Suprapubic skin (tissue), 4 donors: Measurements from ENCODE around the gene EPRS1.

Source experiments
- POLR2A ChIP-seq, 2 donors: fragments of 450-650 bp; IDR thresholded peaks; one replicate each; pipeline ENCODE4 v1.6.1; 2017; ENCODE audit warnings: antibody characterized with exemption in 2 of 2, mild to moderate bottlenecking in 2 of 2, moderate library complexity in 2 of 2
- POLR2AphosphoS5 ChIP-seq, 3 donors: sonication (generic); formaldehyde crosslinking; IDR thresholded peaks; one replicate each; pipeline ENCODE4 v1.6.1; 2017; ENCODE audit warnings: antibody characterized with exemption in 3 of 3
- TF ChIP-seq, protein P1 (sequence below), 2 donors: fragments of 200-600 bp in 1 of 2; fragments of 450-650 bp in 1 of 2; sonication (generic) in 1 of 2; IDR thresholded peaks; one replicate each; pipeline ENCODE4 v1.5.1; 2016 to 2019; ENCODE audit warnings: antibody characterized with exemption in 2 of 2, mild to moderate bottlenecking in 1 of 2, moderate library complexity in 1 of 2

DNA sequence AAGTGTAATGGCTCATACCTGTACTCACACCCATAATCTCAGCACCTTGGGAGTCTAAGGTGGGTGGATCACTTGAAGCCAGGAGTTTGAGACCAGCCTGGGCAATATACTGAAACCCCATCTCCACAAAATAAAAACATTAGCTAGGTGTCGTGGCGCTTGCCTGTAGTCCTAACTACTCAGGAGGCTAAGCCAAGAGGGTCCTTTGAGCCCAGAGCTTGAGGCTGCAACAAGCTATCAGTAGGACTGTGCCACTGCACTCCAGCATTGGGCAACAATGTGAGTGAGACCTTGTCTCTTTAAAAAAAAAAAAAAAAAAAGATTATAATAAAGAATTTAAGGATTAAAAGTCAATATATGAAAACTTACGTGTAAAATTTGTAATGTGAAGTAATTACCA lies 31.6 kb upstream of the EPRS1 start:
- TF ChIP-seq POLR2AphosphoS5 (IDR thresholded peaks at IDR 0.05) (no peak), POLR2A (IDR thresholded peaks at IDR 0.05) (no peak)
- TF ChIP-seq, protein P1, sequence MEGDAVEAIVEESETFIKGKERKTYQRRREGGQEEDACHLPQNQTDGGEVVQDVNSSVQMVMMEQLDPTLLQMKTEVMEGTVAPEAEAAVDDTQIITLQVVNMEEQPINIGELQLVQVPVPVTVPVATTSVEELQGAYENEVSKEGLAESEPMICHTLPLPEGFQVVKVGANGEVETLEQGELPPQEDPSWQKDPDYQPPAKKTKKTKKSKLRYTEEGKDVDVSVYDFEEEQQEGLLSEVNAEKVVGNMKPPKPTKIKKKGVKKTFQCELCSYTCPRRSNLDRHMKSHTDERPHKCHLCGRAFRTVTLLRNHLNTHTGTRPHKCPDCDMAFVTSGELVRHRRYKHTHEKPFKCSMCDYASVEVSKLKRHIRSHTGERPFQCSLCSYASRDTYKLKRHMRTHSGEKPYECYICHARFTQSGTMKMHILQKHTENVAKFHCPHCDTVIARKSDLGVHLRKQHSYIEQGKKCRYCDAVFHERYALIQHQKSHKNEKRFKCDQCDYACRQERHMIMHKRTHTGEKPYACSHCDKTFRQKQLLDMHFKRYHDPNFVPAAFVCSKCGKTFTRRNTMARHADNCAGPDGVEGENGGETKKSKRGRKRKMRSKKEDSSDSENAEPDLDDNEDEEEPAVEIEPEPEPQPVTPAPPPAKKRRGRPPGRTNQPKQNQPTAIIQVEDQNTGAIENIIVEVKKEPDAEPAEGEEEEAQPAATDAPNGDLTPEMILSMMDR (IDR thresholded peaks at IDR 0.05): no peak
